Tibial artery (tissue), 4 donors: ENCODE results near the gene ARHGAP28.

Experiments
- DNase-seq, 2 donors: peaks; one replicate each; pipeline ENCODE4 v3.0.0-alpha.2; 2019
- H3K27ac ChIP-seq, 2 donors: fragments of 200-600 bp; sonication (generic) in 1 of 2; 1 replicate in 1 of 2; 2 replicates in 1 of 2; pipeline ENCODE4 v1.5.1; 2018 to 2019; ENCODE audit warnings: mild to moderate bottlenecking in 1 of 2
- H3K27me3 ChIP-seq, 2 donors: fragments of 200-600 bp; sonication (generic) in 1 of 2; one replicate each; pipeline versions ENCODE4 v1.5.1 to v1.6.0; 2016 to 2019
- H3K36me3 ChIP-seq, 3 donors: fragments of 200-600 bp; sonication (generic) in 2 of 3; one replicate each; pipeline ENCODE4 v1.5.1; 2016 to 2019; ENCODE audit warnings: mild to moderate bottlenecking in 2 of 3
- H3K4me1 ChIP-seq, 4 donors: fragments of 200-600 bp; sonication (generic) in 2 of 4; 1 replicate in 3 of 4; 2 replicates in 1 of 4; pipeline ENCODE4 v1.5.1; 2016 to 2019
- H3K4me3 ChIP-seq, 2 donors: fragments of 200-600 bp; sonication (generic) in 1 of 2; 1 replicate in 1 of 2; 2 replicates in 1 of 2; pipeline ENCODE4 v1.5.1; 2018 to 2019; ENCODE audit warnings: mild to moderate bottlenecking in 2 of 2
- H3K9me3 ChIP-seq, 3 donors: fragments of 200-600 bp; sonication (generic) in 1 of 3; one replicate each; pipeline ENCODE4 v1.5.1; 2016 to 2019
- intact Hi-C: fragments of 100-400 bp; cut with DNase I; formaldehyde crosslinking; loops from one replicate; pipeline ENCODE4 v1.15.0; 2023; ENCODE audit warnings: low total_unique reads
- TF ChIP-seq, protein P1 (sequence below), 2 experiments: fragments of 200-600 bp in 1 of 2; fragments of 450-650 bp in 1 of 2; IDR thresholded peaks; one replicate each; pipeline ENCODE4 v1.5.1; 2017 to 2019; ENCODE audit warnings: antibody characterized with exemption in 2 of 2, mild to moderate bottlenecking in 1 of 2, moderate library complexity in 1 of 2

ARHGAP28 gene

DNA sequence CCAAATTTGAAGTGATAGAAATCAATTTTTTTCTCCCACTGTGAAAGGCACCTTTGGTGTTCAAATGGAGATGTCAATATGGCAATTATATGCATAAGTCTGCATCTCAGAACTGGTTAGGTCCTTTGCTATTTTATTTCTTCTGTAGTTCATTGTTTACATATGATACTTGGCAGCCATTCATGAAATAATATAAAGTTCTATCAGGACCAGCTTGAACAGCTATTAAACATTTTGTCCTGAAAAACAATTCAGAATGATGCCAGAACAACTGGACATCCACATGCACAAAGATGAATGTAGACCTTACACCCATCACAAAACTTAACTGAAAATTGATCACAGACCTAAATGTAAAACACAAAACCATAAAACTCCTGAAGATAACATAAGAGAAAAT, 41.8 kb upstream of the ARHGAP28 start:
- Histone ChIP-seq H3K4me3 (no peak overlapping the region), H3K27me3 (no peaks in the 10 kb centered on the region), H3K9me3 (no peaks in the 10 kb centered on the region), H3K36me3 (no peaks in the 10 kb centered on the region), H3K27ac (no peak overlapping the region), H3K4me1 (no peaks in the 10 kb centered on the region)
- TF ChIP-seq, protein P1, sequence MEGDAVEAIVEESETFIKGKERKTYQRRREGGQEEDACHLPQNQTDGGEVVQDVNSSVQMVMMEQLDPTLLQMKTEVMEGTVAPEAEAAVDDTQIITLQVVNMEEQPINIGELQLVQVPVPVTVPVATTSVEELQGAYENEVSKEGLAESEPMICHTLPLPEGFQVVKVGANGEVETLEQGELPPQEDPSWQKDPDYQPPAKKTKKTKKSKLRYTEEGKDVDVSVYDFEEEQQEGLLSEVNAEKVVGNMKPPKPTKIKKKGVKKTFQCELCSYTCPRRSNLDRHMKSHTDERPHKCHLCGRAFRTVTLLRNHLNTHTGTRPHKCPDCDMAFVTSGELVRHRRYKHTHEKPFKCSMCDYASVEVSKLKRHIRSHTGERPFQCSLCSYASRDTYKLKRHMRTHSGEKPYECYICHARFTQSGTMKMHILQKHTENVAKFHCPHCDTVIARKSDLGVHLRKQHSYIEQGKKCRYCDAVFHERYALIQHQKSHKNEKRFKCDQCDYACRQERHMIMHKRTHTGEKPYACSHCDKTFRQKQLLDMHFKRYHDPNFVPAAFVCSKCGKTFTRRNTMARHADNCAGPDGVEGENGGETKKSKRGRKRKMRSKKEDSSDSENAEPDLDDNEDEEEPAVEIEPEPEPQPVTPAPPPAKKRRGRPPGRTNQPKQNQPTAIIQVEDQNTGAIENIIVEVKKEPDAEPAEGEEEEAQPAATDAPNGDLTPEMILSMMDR (IDR thresholded peaks at IDR 0.05) = no peak
- intact Hi-C loops = no loop called here
- no peak for DNase-seq

- Histone ChIP-seq H3K27ac (no peak overlapping the region), H3K27me3 (no peaks in the 10 kb centered on the region), H3K36me3 (no peaks in the 10 kb centered on the region), H3K9me3 (no peaks in the 10 kb centered on the region), H3K4me3 (no peak overlapping the region), H3K4me1 (no peaks in the 10 kb centered on the region)
- no peak for DNase-seq
- intact Hi-C loops = no loop called here
- TF ChIP-seq, protein P1 (IDR thresholded peaks at IDR 0.05) = no peak
Observed at GRCh38 chr18:6708890-6709289, 20.6 kb upstream of the ARHGAP28 start.

DNA sequence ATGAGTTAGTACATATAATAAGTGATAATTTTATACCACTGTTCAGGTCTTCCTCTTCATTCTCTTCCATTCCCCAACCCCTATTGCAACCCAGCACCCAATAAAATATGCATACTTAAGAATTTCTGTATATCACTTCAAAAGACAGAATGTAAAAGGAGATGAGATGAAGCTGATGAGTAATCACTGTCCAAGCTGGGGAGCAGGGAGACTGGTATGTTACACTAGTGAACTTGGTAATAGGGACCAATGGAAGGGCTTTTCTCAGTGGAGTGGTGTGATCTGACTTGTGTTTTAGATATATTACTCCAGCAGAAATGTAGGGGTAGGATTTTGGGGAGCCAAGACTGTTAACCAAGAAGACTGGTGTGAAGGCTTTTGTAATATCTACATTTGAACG, 18.0 kb upstream of the ARHGAP28 start:
- Histone ChIP-seq H3K36me3 (no peaks in the 10 kb centered on the region), H3K4me3 (no peak overlapping the region), H3K27me3 (no peaks in the 10 kb centered on the region), H3K9me3 (no peaks in the 10 kb centered on the region), H3K4me1 (no peaks in the 10 kb centered on the region), H3K27ac (no peak overlapping the region)
- TF ChIP-seq, protein P1 (IDR thresholded peaks at IDR 0.05) = no peak
- no peak for DNase-seq
- intact Hi-C loops = no loop called here

DNA sequence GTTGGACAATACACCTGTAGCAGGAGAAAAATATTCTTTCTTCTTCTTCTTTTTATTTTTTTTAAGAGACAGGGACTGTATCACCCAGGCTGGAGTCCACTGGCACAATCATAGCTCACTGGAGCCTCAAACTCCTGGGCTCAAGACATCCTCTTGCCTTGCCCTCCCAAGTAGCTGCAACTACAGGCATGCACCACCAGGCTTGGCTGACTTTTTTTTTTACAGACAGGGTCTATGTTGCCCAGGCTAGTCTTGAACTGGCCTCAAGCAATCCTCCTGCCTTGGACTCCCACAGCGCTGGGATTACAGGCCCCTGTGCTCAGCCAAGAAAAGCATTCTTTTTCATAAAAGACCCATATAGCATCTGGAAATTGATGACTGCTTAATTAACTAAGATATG, 17.1 kb upstream of the ARHGAP28 start:
- intact Hi-C loops = no loop called here
- no peaks in the 10 kb centered on the region for H3K27me3 ChIP-seq
- DNase-seq = no peak
- TF ChIP-seq, protein P1 (IDR thresholded peaks at IDR 0.05) = no peak
- no peaks in the 10 kb centered on the region for H3K36me3 ChIP-seq
- H3K4me3 ChIP-seq = no peak overlapping the region
- no peaks in the 10 kb centered on the region for H3K9me3 ChIP-seq
- no peaks in the 10 kb centered on the region for H3K4me1 ChIP-seq
- no peak overlapping the region for H3K27ac ChIP-seq

DNA sequence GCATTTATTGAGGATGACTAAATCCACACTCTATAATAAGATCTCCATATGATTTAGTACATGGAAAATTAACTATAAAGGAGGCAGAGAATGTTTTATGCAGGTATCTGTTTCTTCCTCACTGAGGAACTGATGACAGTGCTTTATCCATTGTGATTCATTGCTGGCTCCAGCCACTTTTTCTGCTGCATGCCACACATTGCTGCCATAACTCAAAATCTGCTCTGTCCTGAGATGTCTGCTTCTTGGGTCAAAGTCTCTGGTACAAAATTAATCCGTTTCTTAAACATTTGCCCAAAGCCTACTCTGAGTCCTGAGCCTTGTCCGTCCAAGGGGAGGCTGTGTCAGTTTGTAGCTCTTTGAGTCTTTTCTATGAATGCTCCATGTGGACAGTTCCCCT, 15.5 kb upstream of the ARHGAP28 start:
- intact Hi-C loops = no loop called here
- no peaks in the 10 kb centered on the region for H3K27me3 ChIP-seq
- no peak overlapping the region for H3K27ac ChIP-seq
- DNase-seq = no peak
- H3K4me1 ChIP-seq = no peaks in the 10 kb centered on the region
- H3K9me3 ChIP-seq = no peaks in the 10 kb centered on the region
- H3K4me3 ChIP-seq = no peak overlapping the region
- TF ChIP-seq, protein P1 (IDR thresholded peaks at IDR 0.05) = no peak
- H3K36me3 ChIP-seq = no peaks in the 10 kb centered on the region

DNA sequence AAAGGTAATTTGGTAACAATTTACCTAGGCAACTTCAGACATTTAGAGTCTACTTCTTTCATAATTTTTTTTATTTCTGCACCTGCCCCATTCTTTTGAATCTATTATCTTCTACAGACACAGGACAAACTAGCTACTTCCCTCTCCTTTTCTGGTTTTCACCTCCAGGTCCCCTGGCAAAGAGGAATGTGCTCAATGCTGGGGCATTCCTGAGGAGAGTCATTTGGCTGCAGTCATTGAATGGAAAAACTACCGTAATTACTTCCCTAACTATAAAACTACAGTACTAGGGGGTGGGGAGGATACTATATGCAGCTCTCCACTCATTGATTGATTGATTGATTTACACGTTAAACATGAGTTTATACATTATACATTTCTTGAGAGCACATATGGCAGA, 11.2 kb upstream of the ARHGAP28 start:
- Histone ChIP-seq H3K4me3 (no peak overlapping the region), H3K27ac (no peak overlapping the region), H3K9me3 (no peaks in the 10 kb centered on the region), H3K36me3 (no peaks in the 10 kb centered on the region), H3K4me1 (no peaks in the 10 kb centered on the region), H3K27me3 (no peaks in the 10 kb centered on the region)
- TF ChIP-seq, protein P1 (IDR thresholded peaks at IDR 0.05) = no peak
- intact Hi-C loops = no loop called here
- no peak for DNase-seq
